ENCODE data around the gene OR5B21.

DNA sequence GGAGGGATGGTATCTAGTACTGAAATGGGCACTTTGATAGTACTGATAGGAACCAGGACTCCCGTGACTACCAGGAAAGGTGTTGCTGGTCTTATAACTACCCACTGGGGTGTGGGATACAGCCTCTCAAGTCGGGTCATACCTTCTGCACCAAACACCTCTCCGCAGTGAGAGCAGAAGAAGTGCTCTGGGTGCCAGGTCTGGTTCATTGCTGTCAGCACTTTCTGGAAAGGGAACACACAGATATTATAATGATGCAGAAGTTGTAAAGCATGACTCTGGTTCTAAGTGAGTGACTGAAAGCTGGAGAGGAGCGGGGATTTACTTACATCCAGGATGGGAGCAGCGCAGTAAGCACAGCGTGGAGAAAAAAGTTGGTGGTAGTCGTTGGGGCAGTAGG, 41.7 kb upstream of the OR5B21 start:
- TF ChIP-seq, protein P1, sequence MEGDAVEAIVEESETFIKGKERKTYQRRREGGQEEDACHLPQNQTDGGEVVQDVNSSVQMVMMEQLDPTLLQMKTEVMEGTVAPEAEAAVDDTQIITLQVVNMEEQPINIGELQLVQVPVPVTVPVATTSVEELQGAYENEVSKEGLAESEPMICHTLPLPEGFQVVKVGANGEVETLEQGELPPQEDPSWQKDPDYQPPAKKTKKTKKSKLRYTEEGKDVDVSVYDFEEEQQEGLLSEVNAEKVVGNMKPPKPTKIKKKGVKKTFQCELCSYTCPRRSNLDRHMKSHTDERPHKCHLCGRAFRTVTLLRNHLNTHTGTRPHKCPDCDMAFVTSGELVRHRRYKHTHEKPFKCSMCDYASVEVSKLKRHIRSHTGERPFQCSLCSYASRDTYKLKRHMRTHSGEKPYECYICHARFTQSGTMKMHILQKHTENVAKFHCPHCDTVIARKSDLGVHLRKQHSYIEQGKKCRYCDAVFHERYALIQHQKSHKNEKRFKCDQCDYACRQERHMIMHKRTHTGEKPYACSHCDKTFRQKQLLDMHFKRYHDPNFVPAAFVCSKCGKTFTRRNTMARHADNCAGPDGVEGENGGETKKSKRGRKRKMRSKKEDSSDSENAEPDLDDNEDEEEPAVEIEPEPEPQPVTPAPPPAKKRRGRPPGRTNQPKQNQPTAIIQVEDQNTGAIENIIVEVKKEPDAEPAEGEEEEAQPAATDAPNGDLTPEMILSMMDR (IDR thresholded peaks at IDR 0.05; ENCODE audit: low read depth, low read length) = no peak
- TF ChIP-seq POLR2A (IDR thresholded peaks at IDR 0.05; ENCODE audit: extremely low read depth, insufficient read length) = no peak
- TF ChIP-seq, protein P2, sequence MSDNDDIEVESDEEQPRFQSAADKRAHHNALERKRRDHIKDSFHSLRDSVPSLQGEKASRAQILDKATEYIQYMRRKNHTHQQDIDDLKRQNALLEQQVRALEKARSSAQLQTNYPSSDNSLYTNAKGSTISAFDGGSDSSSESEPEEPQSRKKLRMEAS (IDR thresholded peaks at IDR 0.05; ENCODE audit: low read depth, low read length) = no peak
- TF ChIP-seq MYC (IDR thresholded peaks at IDR 0.05; ENCODE audit: low read depth, low read length) = no peak

Measured in NB4 (cell line).